ENCODE data around the gene DCC.
"Not testable (repeated sequence)": the region's sequence is repeated elsewhere in the genome, so short reads cannot be mapped to it uniquely, and the experiment has no call there.

DCC gene

GRCh38 chr18:52363861-52364260 is 23.9 kb downstream of the DCC start:
- TF ChIP-seq CTCF (IDR thresholded peaks at IDR 0.05; ENCODE audit: poor library complexity, severe bottlenecking) = no peak
- Histone ChIP-seq H3K4me3 (ENCODE audit: severe bottlenecking) (no peak overlapping the region), H3K36me3 (ENCODE audit: low read depth) (no peaks in the 10 kb centered on the region), H3K4me1 (ENCODE audit: insufficient read depth, poor library complexity, severe bottlenecking) (no peaks in the 10 kb centered on the region), H3K27me3 (ENCODE audit: insufficient read depth, poor library complexity, severe bottlenecking) (no peaks in the 10 kb centered on the region), H3K27ac (ENCODE audit: poor library complexity, severe bottlenecking) (no peak overlapping the region), H3K9me3 (ENCODE audit: severe bottlenecking) (no peaks in the 10 kb centered on the region)
- no peak for DNase-seq (ENCODE audit: low spot score)
- ATAC-seq (ENCODE audit: low read depth) = no peak

GRCh38 chr18:52366851-52367250 is 26.9 kb downstream of the DCC start:
- not testable (repeated sequence) for H3K27me3 ChIP-seq (ENCODE audit: insufficient read depth, poor library complexity, severe bottlenecking); ATAC-seq (ENCODE audit: low read depth); H3K36me3 ChIP-seq (ENCODE audit: low read depth)

GRCh38 chr18:52367953-52368742 is 28.2 kb downstream of the DCC start:
- Histone ChIP-seq H3K4me1 (ENCODE audit: insufficient read depth, poor library complexity, severe bottlenecking) (no peaks in the 10 kb centered on the region), H3K27me3 (ENCODE audit: insufficient read depth, poor library complexity, severe bottlenecking) (no peaks in the 10 kb centered on the region), H3K36me3 (ENCODE audit: low read depth) (no peaks in the 10 kb centered on the region), H3K4me3 (ENCODE audit: severe bottlenecking) (no peak overlapping the region), H3K27ac (ENCODE audit: poor library complexity, severe bottlenecking) (no peak overlapping the region), H3K9me3 (ENCODE audit: severe bottlenecking) (no peaks in the 10 kb centered on the region)
- DNase-seq (ENCODE audit: low spot score) (no peak), ATAC-seq (ENCODE audit: low read depth) (no peak)
- no peak for TF ChIP-seq CTCF (IDR thresholded peaks at IDR 0.05; ENCODE audit: poor library complexity, severe bottlenecking)

More at GRCh38 chr18:52366851-52367250, 26.9 kb downstream of the DCC start:
- H3K4me3 ChIP-seq (ENCODE audit: severe bottlenecking); H3K27ac ChIP-seq (ENCODE audit: poor library complexity, severe bottlenecking); DNase-seq (ENCODE audit: low spot score); H3K9me3 ChIP-seq (ENCODE audit: severe bottlenecking); H3K4me1 ChIP-seq (ENCODE audit: insufficient read depth, poor library complexity, severe bottlenecking): not testable (repeated sequence)

GRCh38 chr18:52370841-52371240 is 30.8 kb downstream of the DCC start:
- H3K36me3 ChIP-seq (ENCODE audit: low read depth) = no peaks in the 10 kb centered on the region
- H3K9me3 ChIP-seq (ENCODE audit: severe bottlenecking) = no peaks in the 10 kb centered on the region
- TF ChIP-seq CTCF (IDR thresholded peaks at IDR 0.05; ENCODE audit: poor library complexity, severe bottlenecking) = no peak
- H3K27ac ChIP-seq (ENCODE audit: poor library complexity, severe bottlenecking) = no peak overlapping the region
- peaks cover under 1% of the 10 kb centered on the region for H3K27me3 ChIP-seq (ENCODE audit: insufficient read depth, poor library complexity, severe bottlenecking)
- DNase-seq (ENCODE audit: low spot score) = no peak
- no peaks in the 10 kb centered on the region for H3K4me1 ChIP-seq (ENCODE audit: insufficient read depth, poor library complexity, severe bottlenecking)
- ATAC-seq (ENCODE audit: low read depth) = no peak
- no peak overlapping the region for H3K4me3 ChIP-seq (ENCODE audit: severe bottlenecking)

- Histone ChIP-seq H3K9me3 (ENCODE audit: severe bottlenecking) (no peaks in the 10 kb centered on the region), H3K4me1 (ENCODE audit: insufficient read depth, poor library complexity, severe bottlenecking) (no peaks in the 10 kb centered on the region), H3K27ac (ENCODE audit: poor library complexity, severe bottlenecking) (no peak overlapping the region), H3K27me3 (ENCODE audit: insufficient read depth, poor library complexity, severe bottlenecking) (peaks cover 12% of the 10 kb centered on the region), H3K4me3 (ENCODE audit: severe bottlenecking) (no peak overlapping the region), H3K36me3 (ENCODE audit: low read depth) (no peaks in the 10 kb centered on the region)
- no peak for DNase-seq (ENCODE audit: low spot score)
- ATAC-seq (ENCODE audit: low read depth) = no peak
- no peak for TF ChIP-seq CTCF (IDR thresholded peaks at IDR 0.05; ENCODE audit: poor library complexity, severe bottlenecking)
These were observed 36.1 kb downstream of the DCC start for GRCh38 chr18:52376104-52376503.
